HG03108 (cell line): ENCODE measurements around the gene MYH13.

Experiments
- ATAC-seq: cut with Tn5 transposase; IDR thresholded peaks from one replicate; pipeline ENCODE4 v1.9.1; 2021; ENCODE audit warnings: moderate library complexity; ENCODE audit not compliant: unreplicated experiment

Gene MYH13

DNA sequence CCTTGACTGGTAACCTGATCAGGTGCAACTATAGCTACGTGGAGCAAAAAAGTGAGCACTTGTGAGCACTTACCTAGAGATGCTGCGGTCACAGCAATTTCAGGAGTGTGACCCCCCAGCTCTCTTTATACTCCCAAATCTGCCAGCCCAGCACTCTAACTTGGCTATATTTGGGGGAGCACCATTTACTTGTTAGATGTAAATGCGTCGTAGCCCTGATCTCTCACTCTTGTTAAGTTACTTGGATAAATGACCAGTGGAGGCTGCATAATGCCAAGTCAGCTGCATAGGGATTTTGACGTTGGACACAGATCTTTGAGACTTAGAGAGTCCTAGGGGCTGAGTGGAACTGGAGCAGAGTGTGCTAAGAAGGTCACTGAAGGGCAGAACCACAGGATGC, at the start of gene MYH13:
Gene MYH13 (minus strand): TSS at position 101 of the 400 bp plus-strand sequence. CDS start 8,476 bp downstream, outside the sequence.
- ATAC-seq, result no peak

GRCh38 chr17:10421900-10422542, 49.2 kb upstream of the MYH13 start, which contains the start of gene MYH8:
Gene MYH8, minus strand, starts transcription at chr17:10421950. Its CDS starts 1,723 bp downstream, at chr17:10420227.
- no peak for ATAC-seq

DNA sequence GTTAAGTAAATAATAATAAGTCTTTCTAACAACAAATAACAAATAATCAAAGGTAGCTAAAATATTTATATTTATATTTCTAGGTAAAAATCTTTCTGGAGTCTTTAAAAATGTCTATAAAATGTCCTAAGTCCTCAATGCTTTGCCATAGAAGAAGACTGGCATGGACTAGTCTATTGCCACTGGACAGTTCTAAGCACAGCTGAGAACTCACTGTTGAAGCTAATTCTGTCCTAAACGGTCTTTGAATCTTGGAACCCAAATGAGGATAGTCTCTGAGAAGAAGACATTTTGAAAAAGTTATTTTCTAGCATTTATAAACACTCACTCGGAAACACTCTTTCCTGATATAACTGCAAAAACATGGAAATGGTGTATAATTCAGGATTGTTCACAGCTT, 48.4 kb upstream of the MYH13 start:
- ATAC-seq, result no peak

GRCh38 chr17:10420811-10421210, 48.0 kb upstream of the MYH13 start:
- ATAC-seq, result no peak

GRCh38 chr17:10417431-10417830, 44.6 kb upstream of the MYH13 start:
- no peak for ATAC-seq

GRCh38 chr17:10415161-10415560, 42.4 kb upstream of the MYH13 start:
- no peak for ATAC-seq

DNA sequence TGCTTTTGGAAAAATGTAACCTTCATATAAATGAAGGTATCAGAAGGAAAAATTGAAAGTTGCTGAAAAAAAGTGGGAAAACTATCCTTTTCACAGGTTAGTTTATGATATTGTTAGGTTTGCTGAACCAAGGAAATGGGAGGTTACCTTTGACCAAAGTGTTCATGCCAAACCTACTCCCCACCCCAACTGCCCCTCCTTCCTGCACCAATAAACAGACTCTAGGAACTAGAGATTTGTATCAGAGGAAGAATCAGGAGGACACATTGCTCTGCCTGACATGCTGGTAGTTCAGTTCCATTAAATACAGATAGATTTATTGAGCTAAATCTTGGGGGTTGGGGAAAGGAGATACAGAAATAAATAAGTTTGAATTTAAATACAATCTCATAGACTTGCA, 30.8 kb upstream of the MYH13 start:
- ATAC-seq, result no peak

GRCh38 chr17:10398352-10398751, 25.5 kb upstream of the MYH13 start:
- no peak for ATAC-seq

DNA sequence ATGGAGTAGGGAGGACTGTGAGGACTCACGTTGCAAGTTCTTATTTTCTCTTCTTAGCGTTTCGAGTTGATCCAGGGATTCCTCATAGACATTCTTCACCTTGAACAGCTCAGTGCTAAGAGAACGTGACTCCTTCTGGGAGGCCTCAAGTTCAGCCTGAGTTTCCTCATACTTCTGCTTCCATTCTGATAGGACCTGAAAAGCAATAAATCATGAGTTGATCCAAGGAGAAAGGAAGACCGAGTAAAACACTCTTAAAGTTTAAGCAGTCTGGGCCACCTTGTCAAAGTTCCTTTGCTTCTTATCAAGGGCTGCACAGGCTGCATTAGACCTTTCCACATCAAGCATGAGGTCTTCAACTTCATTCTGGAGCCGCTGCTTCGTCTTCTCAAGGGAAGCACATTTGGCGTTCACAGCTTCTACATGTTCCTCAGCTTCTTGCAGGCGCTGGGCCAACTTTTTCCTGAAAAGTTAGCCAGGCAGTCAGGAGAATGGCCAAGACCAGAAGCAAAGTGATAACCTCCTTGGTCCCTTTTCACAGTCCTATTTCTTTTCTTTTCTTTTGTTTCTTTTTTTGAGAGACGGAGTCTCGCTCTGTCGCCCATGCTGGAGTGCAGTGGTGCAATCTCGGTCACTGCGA, 23.8 kb upstream of the MYH13 start:
- ATAC-seq, result no peak

- ATAC-seq, result no peak
These were observed 21.5 kb upstream of the MYH13 start for GRCh38 chr17:10394201-10394887.

- no peak for ATAC-seq
These were observed 20.1 kb upstream of the MYH13 start for GRCh38 chr17:10392880-10393279.

GRCh38 chr17:10385871-10386270, 13.1 kb upstream of the MYH13 start:
- ATAC-seq, result no peak

- no peak for ATAC-seq
These were observed 11.4 kb upstream of the MYH13 start for GRCh38 chr17:10384175-10384574.

DNA sequence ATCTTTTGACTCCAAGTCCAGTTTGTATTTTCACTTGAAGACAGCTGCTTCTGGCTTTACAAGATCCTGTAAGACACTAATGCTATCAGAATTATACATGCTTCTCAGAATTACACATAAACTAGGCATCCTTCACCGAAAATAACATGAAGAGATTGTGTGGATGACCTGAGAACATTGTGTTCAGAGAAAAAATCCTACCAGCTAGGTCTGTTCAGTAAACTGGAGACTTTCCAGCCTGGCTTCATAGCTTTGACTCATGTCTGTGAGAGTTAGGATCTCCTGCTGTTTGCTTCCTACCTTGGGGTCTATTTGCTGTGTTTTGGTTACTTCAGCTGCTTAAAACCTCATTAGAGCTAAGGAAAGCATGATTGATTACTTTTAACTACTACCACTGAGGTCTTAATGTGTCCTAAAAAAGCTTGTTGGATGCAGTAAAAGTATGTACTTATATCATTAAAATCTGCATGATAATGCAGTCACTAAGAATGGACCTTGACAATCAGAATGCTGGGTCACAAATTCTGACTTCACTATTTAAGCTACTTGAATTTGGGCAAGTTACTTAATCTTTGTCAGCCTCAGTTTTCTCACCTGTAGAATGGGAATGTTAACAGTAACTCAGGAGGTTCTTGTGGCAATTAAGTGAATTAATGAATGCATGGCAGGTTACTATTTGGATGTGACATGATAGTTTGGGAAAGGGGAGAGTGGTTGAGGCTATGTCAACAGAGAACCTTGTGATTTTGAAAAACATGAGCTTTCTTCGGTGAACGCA, 8.0 kb upstream of the MYH13 start:
- ATAC-seq, result no peak

DNA sequence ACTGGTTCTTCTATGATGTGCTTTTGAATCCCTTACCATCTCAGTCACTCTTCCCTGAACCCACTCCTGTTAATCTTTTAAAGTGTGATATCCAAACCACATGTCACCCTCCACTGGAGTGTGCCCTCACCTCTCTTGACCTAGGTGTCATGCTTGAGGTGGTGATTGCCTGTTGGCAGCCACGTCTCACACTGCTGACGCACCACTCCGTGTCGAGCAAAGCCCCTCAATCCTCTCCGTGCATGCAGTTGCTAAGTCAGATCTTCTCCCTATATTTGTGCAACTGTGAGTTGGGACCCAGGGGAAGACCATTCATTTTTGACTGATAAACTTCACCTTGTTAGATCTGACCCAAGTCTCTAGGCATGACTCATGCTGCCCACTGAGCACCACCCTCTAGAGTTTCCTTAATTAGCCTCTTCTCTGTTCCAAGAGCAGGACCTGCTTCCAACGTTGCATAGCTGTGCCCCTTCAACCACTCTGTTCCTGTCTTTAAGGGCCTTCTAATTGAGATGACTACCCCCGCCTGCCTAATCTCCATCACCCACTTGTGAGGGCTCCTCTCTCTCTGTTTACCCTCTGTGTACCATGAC, 2.7 kb downstream of the MYH13 start:
- no peak for ATAC-seq

DNA sequence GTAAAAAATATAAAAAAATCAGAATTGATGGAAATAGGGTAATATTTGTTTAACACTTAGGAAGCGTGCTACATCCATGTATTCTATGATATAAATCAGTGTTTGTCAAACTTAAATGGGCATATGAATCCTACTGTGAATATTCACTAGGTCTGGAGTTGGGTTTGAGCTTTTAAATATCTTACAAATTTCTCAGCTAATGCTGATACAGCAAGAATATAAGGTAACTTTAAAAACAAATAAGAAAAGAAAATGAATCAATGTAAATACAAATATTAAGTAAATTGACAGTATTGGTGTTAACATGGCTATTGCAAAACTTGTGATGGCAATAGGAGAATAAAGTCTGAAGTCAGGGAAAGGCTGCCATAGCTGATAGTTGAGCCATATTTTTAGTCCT, 3.6 kb downstream of the MYH13 start:
- no peak for ATAC-seq

- ATAC-seq, result no peak
These were observed 4.2 kb downstream of the MYH13 start for GRCh38 chr17:10368561-10368960.

DNA sequence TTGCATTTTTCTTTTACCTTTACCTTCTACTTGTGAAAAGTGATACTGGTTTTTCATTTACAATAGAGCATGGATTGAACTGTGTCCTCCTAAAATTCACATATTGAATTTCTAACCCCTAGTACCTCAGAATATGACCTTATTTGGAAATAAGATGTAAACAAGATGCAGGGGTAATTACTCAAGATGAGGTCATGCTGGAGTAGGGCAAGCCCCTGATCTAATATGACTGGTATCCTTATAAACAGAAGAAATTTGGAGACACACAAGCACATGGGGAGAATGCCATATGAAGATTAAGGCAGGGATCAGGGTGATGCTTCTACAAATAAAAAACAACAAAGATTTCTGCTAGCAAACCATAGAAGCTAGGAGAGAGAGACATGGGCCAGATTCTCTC, 12.2 kb downstream of the MYH13 start:
- no peak for ATAC-seq

- no peak for ATAC-seq
These were observed 15.0 kb downstream of the MYH13 start for GRCh38 chr17:10357768-10358167.

- ATAC-seq, result no peak
These were observed 18.2 kb downstream of the MYH13 start for GRCh38 chr17:10354651-10355050.

GRCh38 chr17:10352893-10353292, 19.9 kb downstream of the MYH13 start:
- no peak for ATAC-seq
